B cell (primary cell): ENCODE measurements around the gene TNFAIP2. TPM values are rescaled to one million over a fixed set of nuclear protein-coding genes. Genes with fewer than 3 reads are reported as not detected.

Experiments
- ATAC-seq: fragments of 200-7000 bp; cut with Tn5 transposase; one replicate; pipeline ENCODE4 v1.10.0; 2021; ENCODE audit warnings: low read depth, mild to moderate bottlenecking, moderate number of reproducible peaks, moderate library complexity
- CTCF ChIA-PET: fragments of 350-600 bp; sonication (Branson Sonifier 250); formaldehyde crosslinking; loops from one replicate; lab custom pipeline; 2021; ENCODE audit warnings: antibody characterized with exemption, inconsistent platforms; lab: Charles Lee
- POLR2A ChIA-PET: fragments of 350-600 bp; sonication (Branson Sonifier 250); formaldehyde crosslinking; loops from one replicate; lab custom pipeline; 2021; ENCODE audit warnings: antibody characterized with exemption; lab: Charles Lee
- DNase-seq: peaks from one replicate; pipeline ENCODE4 v3.0.0; 2013
- H2AFZ ChIP-seq: 2 replicates; pipeline ENCODE4 v1.6.1; 2012; ENCODE audit warnings: mild to moderate bottlenecking, low read depth, low read length; ENCODE audit not compliant: insufficient read depth, poor library complexity, severe bottlenecking
- H3K27ac ChIP-seq, 2 donors: 1 replicate in 1 of 2; 2 replicates in 1 of 2; pipeline ENCODE4 v1.5.1; 2012 to 2013; ENCODE audit warnings: low read length in 2 of 2, mild to moderate bottlenecking in 2 of 2, moderate library complexity in 1 of 2
- H3K27me3 ChIP-seq, 4 experiments: fragments of 200-600 bp in 1 of 4; sonication (generic) in 1 of 4; replicated peaks in 1 of 4; 1 replicate in 2 of 4; 2 replicates in 2 of 4; pipeline versions ENCODE4 v1.6.1 to v1.7.0; 2013 to 2016; ENCODE audit warnings: low read length in 3 of 4, mild to moderate bottlenecking in 2 of 4, mixed read lengths in 1 of 4, moderate library complexity in 1 of 4; ENCODE audit not compliant: insufficient read depth in 4 of 4, control insufficient read depth in 3 of 4; ENCODE audit errors: control extremely low read depth in 1 of 4
- H3K36me3 ChIP-seq, 2 experiments: replicated peaks in 1 of 2; 1 replicate in 1 of 2; 2 replicates in 1 of 2; pipeline versions ENCODE4 v1.6.1 to v1.7.1; 2013; ENCODE audit warnings: low read length in 1 of 2; ENCODE audit not compliant: insufficient read depth in 2 of 2, control insufficient read depth in 1 of 2; ENCODE audit errors: control extremely low read depth in 1 of 2, extremely low read depth in 1 of 2
- H3K4me1 ChIP-seq, 2 donors: fragments of 200-600 bp in 1 of 2; sonication (generic) in 1 of 2; 1 replicate in 1 of 2; 2 replicates in 1 of 2; pipeline versions ENCODE4 v1.5.1 to v1.6.1; 2013 to 2017; ENCODE audit warnings: low read length in 2 of 2; ENCODE audit not compliant: control insufficient read depth in 2 of 2, insufficient read depth in 2 of 2
- H3K4me2 ChIP-seq: replicated peaks from 2 replicates; pipeline ENCODE3; 2012; ENCODE audit warnings: mild to moderate bottlenecking, low read depth, low read length; ENCODE audit not compliant: poor library complexity, severe bottlenecking
- H3K4me3 ChIP-seq, 5 experiments: fragments of 200-600 bp in 1 of 5; sonication (generic) in 1 of 5; 1 replicate in 3 of 5; 2 replicates in 2 of 5; pipeline versions ENCODE4 v1.5.1 to v1.7.0; 2011 to 2016; ENCODE audit warnings: low read length in 4 of 5, mild to moderate bottlenecking in 4 of 5, low read depth in 2 of 5, control low read depth in 1 of 5, moderate library complexity in 1 of 5; ENCODE audit not compliant: insufficient read depth in 1 of 5; ENCODE audit errors: control extremely low read depth in 1 of 5, extremely low read depth in 1 of 5
- H3K79me2 ChIP-seq: fragments of 200-600 bp; sonication (generic); one replicate; pipeline ENCODE4 v1.6.0; 2016; ENCODE audit warnings: low read length; ENCODE audit not compliant: control insufficient read depth, insufficient read depth
- H3K9ac ChIP-seq: fragments of 200-600 bp; sonication (generic); 2 replicates; pipeline ENCODE4 v1.6.1; 2017; ENCODE audit warnings: mild to moderate bottlenecking, low read length, moderate library complexity
- H3K9me3 ChIP-seq, 3 donors: one replicate each; pipeline versions ENCODE4 v1.6.1 to v1.7.1; 2013; ENCODE audit warnings: low read length in 2 of 3; ENCODE audit not compliant: control insufficient read depth in 2 of 3, insufficient read depth in 1 of 3; ENCODE audit errors: control extremely low read depth in 1 of 3
- H4K20me1 ChIP-seq: 2 replicates; pipeline ENCODE4 v1.6.0; 2012; ENCODE audit warnings: mild to moderate bottlenecking, low read length; ENCODE audit not compliant: insufficient read depth, control insufficient read depth, poor library complexity, severe bottlenecking
- H3K27ac Mint-ChIP-seq: one replicate; pipeline ENCODE4 v1.8.0; 2021; ENCODE audit warnings: mixed read lengths
- H3K27me3 Mint-ChIP-seq: one replicate; pipeline ENCODE4 v1.8.0; 2021; ENCODE audit warnings: mixed read lengths
- H3K4me1 Mint-ChIP-seq: one replicate; pipeline ENCODE4 v1.8.0; 2021; ENCODE audit warnings: mixed read lengths
- H3K4me3 Mint-ChIP-seq: one replicate; pipeline ENCODE4 v1.8.0; 2021; ENCODE audit warnings: mixed read lengths
- H3K9me3 Mint-ChIP-seq: one replicate; pipeline ENCODE4 v1.8.0; 2022; ENCODE audit warnings: mixed read lengths; ENCODE audit not compliant: insufficient read depth
- EZH2 ChIP-seq: IDR thresholded peaks from 2 replicates; pipeline ENCODE4 v1.6.1; 2012; ENCODE audit warnings: borderline replicate concordance, low read depth, mild to moderate bottlenecking, moderate library complexity, low read length; ENCODE audit not compliant: insufficient read depth, poor library complexity, severe bottlenecking
- WGBS: methylation state at CpG from one replicate; pipeline ENCODE4 v1.1.5; 2013; ENCODE audit warnings: missing lambda C conversion rate; ENCODE audit not compliant: insufficient coverage; 5-methylcytosine and 5-hydroxymethylcytosine counted together
- intact Hi-C: fragments of 100-400 bp; cut with micrococcal nuclease; formaldehyde crosslinking; loops from one replicate; pipeline ENCODE4 v1.10.0; 2022
- polyA plus RNA-seq: library from polyadenylated mRNA; depleted of rRNA; stranded (reverse); fragments of >200 nt; gene quantifications from 2 replicates; pipeline ENCODE4 v1.2.3, GENCODE V29; 2012
- total RNA-seq, 2 donors: library from RNA; stranded (reverse); fragments of 120-200 nt in 1 of 2; gene quantifications; 1 replicate in 1 of 2; 2 replicates in 1 of 2; pipeline versions ENCODE4 v1.2.3 to v1.2.4, GENCODE V29; 2013 to 2022
- TF ChIP-seq, protein P1 (sequence below): fragments of 200-600 bp; IDR thresholded peaks from one replicate; pipeline ENCODE4 v1.8.0; 2022; ENCODE audit warnings: antibody characterized with exemption, mild to moderate bottlenecking

The TNFAIP2 gene
- total and polyA plus RNA-seq, 2 donors (not counting 1 experiment from before 2014, with no cell fraction given): 1.5 to 9.0 TPM

DNA sequence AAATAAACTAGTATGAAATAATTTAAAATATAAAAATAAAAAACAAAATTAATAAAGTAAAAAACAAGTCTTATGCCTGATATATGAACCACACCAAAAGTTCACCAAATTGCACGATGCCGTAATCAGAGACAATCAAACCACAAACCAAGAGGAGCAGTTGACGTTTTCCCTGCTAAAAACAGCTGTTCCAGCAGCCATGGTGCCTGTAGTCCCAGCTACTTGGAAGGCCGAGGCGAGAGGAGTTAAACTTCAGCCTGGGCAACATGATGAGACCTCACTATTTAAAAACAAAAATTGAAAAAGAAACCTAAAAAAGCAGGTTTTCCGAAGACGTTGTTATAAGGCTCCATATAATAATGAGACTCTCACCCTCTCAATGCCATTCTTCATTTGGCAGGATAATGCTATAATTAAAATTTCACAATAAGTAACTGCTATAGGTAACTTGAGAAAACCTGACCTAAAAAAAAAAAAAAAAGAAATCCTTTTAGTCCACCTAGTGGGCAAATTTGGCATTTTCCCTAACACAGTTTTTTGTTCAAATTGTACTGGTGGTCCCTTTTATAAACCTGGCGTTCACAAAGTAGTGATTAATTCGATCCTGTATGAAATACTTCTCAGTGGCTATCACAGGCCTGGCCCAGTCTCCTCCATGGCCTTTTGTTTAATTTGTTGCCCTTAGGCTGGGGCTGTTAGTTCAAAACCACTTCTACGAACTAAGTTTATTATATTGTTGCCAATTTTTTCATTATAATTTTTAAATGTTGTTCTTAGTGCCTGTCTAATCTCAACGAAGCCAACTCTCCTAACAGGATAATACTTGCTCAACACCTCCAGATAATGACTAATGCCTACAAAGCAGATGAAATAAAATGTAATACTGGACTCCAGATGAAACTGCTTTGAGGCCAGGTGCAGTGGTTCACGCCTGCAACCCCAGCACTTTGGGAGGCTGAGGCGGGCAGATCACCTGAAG lies 62.1 kb downstream of the TNFAIP2 start:
- Histone ChIP-seq H3K36me3 (no peaks in the 10 kb centered on the region), H3K79me2 (no peaks in the 10 kb centered on the region), H3K27ac (no peak overlapping the region), H4K20me1 (no peaks in the 10 kb centered on the region), H3K4me3 (no peak overlapping the region), H3K4me1 (peaks cover 3 to 14% of the 10 kb centered on the region in 2 donors), H2AFZ (no peak overlapping the region), H3K27me3 (peaks cover 0 to 30% (median 19%) of the 10 kb centered on the region in 4 experiments), H3K9me3 (no peaks in the 10 kb centered on the region), H3K4me2 (no peak overlapping the region), H3K9ac (no peak overlapping the region)
- TF ChIP-seq, protein P1, sequence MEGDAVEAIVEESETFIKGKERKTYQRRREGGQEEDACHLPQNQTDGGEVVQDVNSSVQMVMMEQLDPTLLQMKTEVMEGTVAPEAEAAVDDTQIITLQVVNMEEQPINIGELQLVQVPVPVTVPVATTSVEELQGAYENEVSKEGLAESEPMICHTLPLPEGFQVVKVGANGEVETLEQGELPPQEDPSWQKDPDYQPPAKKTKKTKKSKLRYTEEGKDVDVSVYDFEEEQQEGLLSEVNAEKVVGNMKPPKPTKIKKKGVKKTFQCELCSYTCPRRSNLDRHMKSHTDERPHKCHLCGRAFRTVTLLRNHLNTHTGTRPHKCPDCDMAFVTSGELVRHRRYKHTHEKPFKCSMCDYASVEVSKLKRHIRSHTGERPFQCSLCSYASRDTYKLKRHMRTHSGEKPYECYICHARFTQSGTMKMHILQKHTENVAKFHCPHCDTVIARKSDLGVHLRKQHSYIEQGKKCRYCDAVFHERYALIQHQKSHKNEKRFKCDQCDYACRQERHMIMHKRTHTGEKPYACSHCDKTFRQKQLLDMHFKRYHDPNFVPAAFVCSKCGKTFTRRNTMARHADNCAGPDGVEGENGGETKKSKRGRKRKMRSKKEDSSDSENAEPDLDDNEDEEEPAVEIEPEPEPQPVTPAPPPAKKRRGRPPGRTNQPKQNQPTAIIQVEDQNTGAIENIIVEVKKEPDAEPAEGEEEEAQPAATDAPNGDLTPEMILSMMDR: peak; percentile 82
- TF ChIP-seq EZH2: no peak
- intact Hi-C loops: loop anchor here (10.0 kb wide), 1 partner anchor 491 kb away; no protein-coding TSS in a partner anchor
- Mint-ChIP-seq H3K27me3 (peaks cover 46% of the 10 kb centered on the region), H3K9me3 (no peaks in the 10 kb centered on the region), H3K4me1 (peaks cover 12% of the 10 kb centered on the region), H3K4me3 (no peak overlapping the region), H3K27ac (no peak overlapping the region)
- CTCF ChIA-PET: interaction anchor here (0.5 to 7.9 kb wide), 11 partner anchors 15 to 1146 kb away, joined by 3 to 61 read pairs (median 4); no protein-coding TSS in a partner anchor
- DNase-seq: peak; percentile 49
- WGBS: 68% methylated on average over 7 of the region's 13 CpGs
- ATAC-seq: no peak
- POLR2A ChIA-PET: no interaction called here
